C4-2B (cell line): ENCODE results near the gene RXRA.

Experiments used
- ZFX ChIP-seq: fragments of 450-650 bp; IDR thresholded peaks from 2 replicates; pipeline ENCODE4 v1.6.1; 2017
- TF ChIP-seq, protein P1 (sequence below): fragments of 450-650 bp; conservative IDR thresholded peaks from 2 replicates; pipeline ENCODE4 v1.5.1; 2017; ENCODE audit warnings: mild to moderate bottlenecking

DNA sequence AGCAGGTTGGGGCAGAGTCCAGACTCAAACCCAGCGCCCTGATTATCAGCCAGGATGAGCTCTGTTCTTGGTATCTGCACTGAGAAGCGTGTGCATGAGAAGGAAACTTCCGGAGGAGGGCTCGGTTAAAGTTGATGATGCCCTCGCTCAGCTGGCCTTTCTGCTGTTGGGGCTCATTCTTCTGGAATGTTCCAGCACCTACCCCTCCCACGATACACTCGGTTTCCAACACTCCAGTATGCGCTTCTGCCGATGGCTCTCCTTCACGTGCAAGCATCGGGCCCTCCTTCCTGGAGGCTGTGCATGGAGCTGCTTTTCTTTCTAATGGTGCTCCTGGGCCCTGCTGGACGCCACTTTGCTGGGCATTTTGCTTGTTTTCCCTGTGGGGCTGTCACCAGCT lies 134.0 kb downstream of the RXRA start:
- TF ChIP-seq, protein P1, sequence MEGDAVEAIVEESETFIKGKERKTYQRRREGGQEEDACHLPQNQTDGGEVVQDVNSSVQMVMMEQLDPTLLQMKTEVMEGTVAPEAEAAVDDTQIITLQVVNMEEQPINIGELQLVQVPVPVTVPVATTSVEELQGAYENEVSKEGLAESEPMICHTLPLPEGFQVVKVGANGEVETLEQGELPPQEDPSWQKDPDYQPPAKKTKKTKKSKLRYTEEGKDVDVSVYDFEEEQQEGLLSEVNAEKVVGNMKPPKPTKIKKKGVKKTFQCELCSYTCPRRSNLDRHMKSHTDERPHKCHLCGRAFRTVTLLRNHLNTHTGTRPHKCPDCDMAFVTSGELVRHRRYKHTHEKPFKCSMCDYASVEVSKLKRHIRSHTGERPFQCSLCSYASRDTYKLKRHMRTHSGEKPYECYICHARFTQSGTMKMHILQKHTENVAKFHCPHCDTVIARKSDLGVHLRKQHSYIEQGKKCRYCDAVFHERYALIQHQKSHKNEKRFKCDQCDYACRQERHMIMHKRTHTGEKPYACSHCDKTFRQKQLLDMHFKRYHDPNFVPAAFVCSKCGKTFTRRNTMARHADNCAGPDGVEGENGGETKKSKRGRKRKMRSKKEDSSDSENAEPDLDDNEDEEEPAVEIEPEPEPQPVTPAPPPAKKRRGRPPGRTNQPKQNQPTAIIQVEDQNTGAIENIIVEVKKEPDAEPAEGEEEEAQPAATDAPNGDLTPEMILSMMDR: no peak
- no peak for TF ChIP-seq ZFX
